Measurements from ENCODE around the gene AASS. TPM values are rescaled to one million over a fixed set of nuclear protein-coding genes. Genes with fewer than 3 reads are reported as not detected.
A peak's percentile ranks its signal among the peaks of the same experiment; 100 is the strongest.

Gene AASS
- total and polyA plus RNA-seq, 2 experiments from 2014 or later: 368 to 789 TPM

DNA sequence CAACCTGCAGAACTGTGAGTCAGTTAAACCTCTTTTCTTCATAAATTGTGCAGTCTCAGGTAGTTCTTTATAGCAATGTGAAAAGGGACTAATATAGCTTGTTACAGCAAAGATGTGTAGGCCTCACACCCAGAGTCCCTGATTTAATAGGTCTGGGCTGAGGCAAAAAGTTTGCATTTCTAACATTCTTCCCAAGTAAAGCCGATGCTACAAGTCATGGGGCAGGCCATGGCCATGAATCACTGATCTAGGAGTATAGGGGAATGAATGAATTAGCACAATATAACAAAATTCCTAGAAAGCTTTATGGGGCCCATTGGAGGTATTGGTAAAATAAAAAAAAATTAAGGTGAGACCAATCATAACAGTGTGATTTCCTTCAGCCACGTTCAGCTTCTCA is 11.5 kb upstream of the AASS start:
- ATAC-seq (no peak), DNase-seq (ENCODE audit: low spot score) (no peak)
- Mint-ChIP-seq H3K4me3 (no peak overlapping the region), H3K27me3 (ENCODE audit: insufficient read depth, low read depth, poor library complexity) (peaks cover 1% of the 10 kb centered on the region), H3K9me3 (peaks cover 8% of the 10 kb centered on the region; the same call in 2 of the 3 replicates), H3K4me1 (peaks cover 51% of the 10 kb centered on the region), H3K36me3 (ENCODE audit: low read depth) (peaks cover 44% of the 10 kb centered on the region), H3K27ac (peak overlapping the region; percentile 28; the same call in 1 of the 2 replicates)
- Histone ChIP-seq H3K4me2 (no peak overlapping the region), H2AFZ (no peak overlapping the region), H3K27ac (ENCODE audit: low read depth) (no peak overlapping the region), H3K79me2 (replicated peaks; ENCODE audit: insufficient read depth) (peaks cover 21% of the 10 kb centered on the region; the same call in 1 of the 2 replicates), H3F3A (replicated peaks; ENCODE audit: low read depth) (no peaks in the 10 kb centered on the region), H3K4me3 (no peak overlapping the region), H4K20me1 (replicated peaks; ENCODE audit: insufficient read depth) (no peaks in the 10 kb centered on the region), H3K27me3 (ENCODE audit: insufficient read depth) (no peaks in the 10 kb centered on the region), H3K36me3 (ENCODE audit: insufficient read depth) (no peaks in the 10 kb centered on the region), H3K9me2 (ENCODE audit: insufficient read depth) (peaks cover 9% of the 10 kb centered on the region; the same call in 1 of the 2 replicates), H3K4me1 (ENCODE audit: insufficient read depth) (peaks cover 31% of the 10 kb centered on the region)
- TF ChIP-seq JUNB (IDR thresholded peaks at IDR 0.05; ENCODE audit: unreplicated experiment): no peak
- TF ChIP-seq, protein P1, sequence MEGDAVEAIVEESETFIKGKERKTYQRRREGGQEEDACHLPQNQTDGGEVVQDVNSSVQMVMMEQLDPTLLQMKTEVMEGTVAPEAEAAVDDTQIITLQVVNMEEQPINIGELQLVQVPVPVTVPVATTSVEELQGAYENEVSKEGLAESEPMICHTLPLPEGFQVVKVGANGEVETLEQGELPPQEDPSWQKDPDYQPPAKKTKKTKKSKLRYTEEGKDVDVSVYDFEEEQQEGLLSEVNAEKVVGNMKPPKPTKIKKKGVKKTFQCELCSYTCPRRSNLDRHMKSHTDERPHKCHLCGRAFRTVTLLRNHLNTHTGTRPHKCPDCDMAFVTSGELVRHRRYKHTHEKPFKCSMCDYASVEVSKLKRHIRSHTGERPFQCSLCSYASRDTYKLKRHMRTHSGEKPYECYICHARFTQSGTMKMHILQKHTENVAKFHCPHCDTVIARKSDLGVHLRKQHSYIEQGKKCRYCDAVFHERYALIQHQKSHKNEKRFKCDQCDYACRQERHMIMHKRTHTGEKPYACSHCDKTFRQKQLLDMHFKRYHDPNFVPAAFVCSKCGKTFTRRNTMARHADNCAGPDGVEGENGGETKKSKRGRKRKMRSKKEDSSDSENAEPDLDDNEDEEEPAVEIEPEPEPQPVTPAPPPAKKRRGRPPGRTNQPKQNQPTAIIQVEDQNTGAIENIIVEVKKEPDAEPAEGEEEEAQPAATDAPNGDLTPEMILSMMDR (conservative IDR thresholded peaks at IDR 0.05; ENCODE audit: low read depth in 2 of 2): no peak
- TF ChIP-seq ZNF114 (CRISPR knock-in tag; IDR thresholded peaks at IDR 0.05): no peak
- no peak for TF ChIP-seq POLR2AphosphoS5 (IDR thresholded peaks at IDR 0.05; ENCODE audit: low read depth)
- TF ChIP-seq NANOG (IDR thresholded peaks at IDR 0.05; ENCODE audit: borderline replicate concordance): no peak
- TF ChIP-seq, protein P2, sequence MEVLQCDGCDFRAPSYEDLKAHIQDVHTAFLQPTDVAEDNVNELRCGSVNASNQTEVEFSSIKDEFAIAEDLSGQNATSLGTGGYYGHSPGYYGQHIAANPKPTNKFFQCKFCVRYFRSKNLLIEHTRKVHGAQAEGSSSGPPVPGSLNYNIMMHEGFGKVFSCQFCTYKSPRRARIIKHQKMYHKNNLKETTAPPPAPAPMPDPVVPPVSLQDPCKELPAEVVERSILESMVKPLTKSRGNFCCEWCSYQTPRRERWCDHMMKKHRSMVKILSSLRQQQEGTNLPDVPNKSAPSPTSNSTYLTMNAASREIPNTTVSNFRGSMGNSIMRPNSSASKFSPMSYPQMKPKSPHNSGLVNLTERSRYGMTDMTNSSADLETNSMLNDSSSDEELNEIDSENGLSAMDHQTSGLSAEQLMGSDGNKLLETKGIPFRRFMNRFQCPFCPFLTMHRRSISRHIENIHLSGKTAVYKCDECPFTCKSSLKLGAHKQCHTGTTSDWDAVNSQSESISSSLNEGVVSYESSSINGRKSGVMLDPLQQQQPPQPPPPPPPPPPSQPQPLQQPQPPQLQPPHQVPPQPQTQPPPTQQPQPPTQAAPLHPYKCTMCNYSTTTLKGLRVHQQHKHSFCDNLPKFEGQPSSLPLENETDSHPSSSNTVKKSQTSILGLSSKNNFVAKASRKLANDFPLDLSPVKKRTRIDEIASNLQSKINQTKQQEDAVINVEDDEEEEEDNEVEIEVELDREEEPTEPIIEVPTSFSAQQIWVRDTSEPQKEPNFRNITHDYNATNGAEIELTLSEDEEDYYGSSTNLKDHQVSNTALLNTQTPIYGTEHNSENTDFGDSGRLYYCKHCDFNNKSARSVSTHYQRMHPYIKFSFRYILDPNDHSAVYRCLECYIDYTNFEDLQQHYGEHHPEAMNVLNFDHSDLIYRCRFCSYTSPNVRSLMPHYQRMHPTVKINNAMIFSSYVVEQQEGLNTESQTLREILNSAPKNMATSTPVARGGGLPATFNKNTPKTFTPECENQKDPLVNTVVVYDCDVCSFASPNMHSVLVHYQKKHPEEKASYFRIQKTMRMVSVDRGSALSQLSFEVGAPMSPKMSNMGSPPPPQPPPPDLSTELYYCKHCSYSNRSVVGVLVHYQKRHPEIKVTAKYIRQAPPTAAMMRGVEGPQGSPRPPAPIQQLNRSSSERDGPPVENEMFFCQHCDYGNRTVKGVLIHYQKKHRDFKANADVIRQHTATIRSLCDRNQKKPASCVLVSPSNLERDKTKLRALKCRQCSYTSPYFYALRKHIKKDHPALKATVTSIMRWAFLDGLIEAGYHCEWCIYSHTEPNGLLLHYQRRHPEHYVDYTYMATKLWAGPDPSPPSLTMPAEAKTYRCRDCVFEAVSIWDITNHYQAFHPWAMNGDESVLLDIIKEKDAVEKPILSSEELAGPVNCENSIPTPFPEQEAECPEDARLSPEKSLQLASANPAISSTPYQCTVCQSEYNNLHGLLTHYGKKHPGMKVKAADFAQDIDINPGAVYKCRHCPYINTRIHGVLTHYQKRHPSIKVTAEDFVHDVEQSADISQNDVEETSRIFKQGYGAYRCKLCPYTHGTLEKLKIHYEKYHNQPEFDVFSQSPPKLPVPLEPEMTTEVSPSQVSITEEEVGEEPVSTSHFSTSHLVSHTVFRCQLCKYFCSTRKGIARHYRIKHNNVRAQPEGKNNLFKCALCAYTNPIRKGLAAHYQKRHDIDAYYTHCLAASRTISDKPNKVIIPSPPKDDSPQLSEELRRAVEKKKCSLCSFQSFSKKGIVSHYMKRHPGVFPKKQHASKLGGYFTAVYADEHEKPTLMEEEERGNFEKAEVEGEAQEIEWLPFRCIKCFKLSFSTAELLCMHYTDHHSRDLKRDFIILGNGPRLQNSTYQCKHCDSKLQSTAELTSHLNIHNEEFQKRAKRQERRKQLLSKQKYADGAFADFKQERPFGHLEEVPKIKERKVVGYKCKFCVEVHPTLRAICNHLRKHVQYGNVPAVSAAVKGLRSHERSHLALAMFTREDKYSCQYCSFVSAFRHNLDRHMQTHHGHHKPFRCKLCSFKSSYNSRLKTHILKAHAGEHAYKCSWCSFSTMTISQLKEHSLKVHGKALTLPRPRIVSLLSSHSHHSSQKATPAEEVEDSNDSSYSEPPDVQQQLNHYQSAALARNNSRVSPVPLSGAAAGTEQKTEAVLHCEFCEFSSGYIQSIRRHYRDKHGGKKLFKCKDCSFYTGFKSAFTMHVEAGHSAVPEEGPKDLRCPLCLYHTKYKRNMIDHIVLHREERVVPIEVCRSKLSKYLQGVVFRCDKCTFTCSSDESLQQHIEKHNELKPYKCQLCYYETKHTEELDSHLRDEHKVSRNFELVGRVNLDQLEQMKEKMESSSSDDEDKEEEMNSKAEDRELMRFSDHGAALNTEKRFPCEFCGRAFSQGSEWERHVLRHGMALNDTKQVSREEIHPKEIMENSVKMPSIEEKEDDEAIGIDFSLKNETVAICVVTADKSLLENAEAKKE (CRISPR knock-in tag; IDR thresholded peaks at IDR 0.05): no peak
- TF ChIP-seq, protein P3, sequence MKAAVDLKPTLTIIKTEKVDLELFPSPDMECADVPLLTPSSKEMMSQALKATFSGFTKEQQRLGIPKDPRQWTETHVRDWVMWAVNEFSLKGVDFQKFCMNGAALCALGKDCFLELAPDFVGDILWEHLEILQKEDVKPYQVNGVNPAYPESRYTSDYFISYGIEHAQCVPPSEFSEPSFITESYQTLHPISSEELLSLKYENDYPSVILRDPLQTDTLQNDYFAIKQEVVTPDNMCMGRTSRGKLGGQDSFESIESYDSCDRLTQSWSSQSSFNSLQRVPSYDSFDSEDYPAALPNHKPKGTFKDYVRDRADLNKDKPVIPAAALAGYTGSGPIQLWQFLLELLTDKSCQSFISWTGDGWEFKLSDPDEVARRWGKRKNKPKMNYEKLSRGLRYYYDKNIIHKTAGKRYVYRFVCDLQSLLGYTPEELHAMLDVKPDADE (IDR thresholded peaks at IDR 0.05): no peak
- no peak for TF ChIP-seq STAT1 (IDR thresholded peaks at IDR 0.05; ENCODE audit: unreplicated experiment)
- no peak for TF ChIP-seq ZNF331 (CRISPR knock-in tag; IDR thresholded peaks at IDR 0.05; ENCODE audit: low read depth)
- TF ChIP-seq EZH2 (IDR thresholded peaks at IDR 0.05; ENCODE audit: low read depth, unreplicated experiment): no peak
- TF ChIP-seq, protein P4, sequence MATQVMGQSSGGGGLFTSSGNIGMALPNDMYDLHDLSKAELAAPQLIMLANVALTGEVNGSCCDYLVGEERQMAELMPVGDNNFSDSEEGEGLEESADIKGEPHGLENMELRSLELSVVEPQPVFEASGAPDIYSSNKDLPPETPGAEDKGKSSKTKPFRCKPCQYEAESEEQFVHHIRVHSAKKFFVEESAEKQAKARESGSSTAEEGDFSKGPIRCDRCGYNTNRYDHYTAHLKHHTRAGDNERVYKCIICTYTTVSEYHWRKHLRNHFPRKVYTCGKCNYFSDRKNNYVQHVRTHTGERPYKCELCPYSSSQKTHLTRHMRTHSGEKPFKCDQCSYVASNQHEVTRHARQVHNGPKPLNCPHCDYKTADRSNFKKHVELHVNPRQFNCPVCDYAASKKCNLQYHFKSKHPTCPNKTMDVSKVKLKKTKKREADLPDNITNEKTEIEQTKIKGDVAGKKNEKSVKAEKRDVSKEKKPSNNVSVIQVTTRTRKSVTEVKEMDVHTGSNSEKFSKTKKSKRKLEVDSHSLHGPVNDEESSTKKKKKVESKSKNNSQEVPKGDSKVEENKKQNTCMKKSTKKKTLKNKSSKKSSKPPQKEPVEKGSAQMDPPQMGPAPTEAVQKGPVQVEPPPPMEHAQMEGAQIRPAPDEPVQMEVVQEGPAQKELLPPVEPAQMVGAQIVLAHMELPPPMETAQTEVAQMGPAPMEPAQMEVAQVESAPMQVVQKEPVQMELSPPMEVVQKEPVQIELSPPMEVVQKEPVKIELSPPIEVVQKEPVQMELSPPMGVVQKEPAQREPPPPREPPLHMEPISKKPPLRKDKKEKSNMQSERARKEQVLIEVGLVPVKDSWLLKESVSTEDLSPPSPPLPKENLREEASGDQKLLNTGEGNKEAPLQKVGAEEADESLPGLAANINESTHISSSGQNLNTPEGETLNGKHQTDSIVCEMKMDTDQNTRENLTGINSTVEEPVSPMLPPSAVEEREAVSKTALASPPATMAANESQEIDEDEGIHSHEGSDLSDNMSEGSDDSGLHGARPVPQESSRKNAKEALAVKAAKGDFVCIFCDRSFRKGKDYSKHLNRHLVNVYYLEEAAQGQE (IDR thresholded peaks at IDR 0.05; ENCODE audit: unreplicated experiment): no peak
- TF ChIP-seq EZH2phosphoT487 (IDR thresholded peaks at IDR 0.05; ENCODE audit: unreplicated experiment): no peak
- no peak for TF ChIP-seq CREB1 (CRISPR knock-in tag; IDR thresholded peaks at IDR 0.05; ENCODE audit: low read depth)

Data from GM23338 (cell line).